Activated CD8-positive, alpha-beta memory T cell treated with anti-CD3 and anti-CD28 coated beads, Interleukin-2, amount 10 ng/mL, durations not matched to agents 7 days and 5 days (primary cell): ENCODE measurements around the gene RALBP1. TPM values are rescaled to one million over a fixed set of nuclear protein-coding genes. Genes with fewer than 3 reads are reported as not detected.

ENCODE experiments used
- ATAC-seq: fragments of 150-1000 bp; cut with Tn5 transposase; one replicate; pipeline ENCODE4 v1.10.0; 2021; ENCODE audit warnings: moderate library complexity
- CTCF ChIA-PET: fragments of 350-600 bp; sonication (Branson Sonifier 250); formaldehyde crosslinking; loops from one replicate; lab custom pipeline; 2021; ENCODE audit warnings: antibody characterized with exemption; lab: Charles Lee
- DNase-seq: peaks from one replicate; pipeline ENCODE4 v3.0.0-alpha.2; 2020
- H3K27ac Mint-ChIP-seq: one replicate; pipeline ENCODE4 v1.8.0; 2021; ENCODE audit warnings: mild to moderate bottlenecking, mixed read lengths
- H3K27me3 Mint-ChIP-seq: one replicate; pipeline ENCODE4 v1.8.0; 2021; ENCODE audit warnings: mixed read lengths
- H3K36me3 Mint-ChIP-seq: one replicate; pipeline ENCODE4 v1.8.0; 2021; ENCODE audit warnings: mild to moderate bottlenecking, mixed read lengths
- H3K4me1 Mint-ChIP-seq: one replicate; pipeline ENCODE4 v1.8.0; 2021; ENCODE audit warnings: mixed read lengths
- H3K4me3 Mint-ChIP-seq: one replicate; pipeline ENCODE4 v1.8.0; 2021; ENCODE audit warnings: mild to moderate bottlenecking, moderate library complexity, mixed read lengths
- H3K9me3 Mint-ChIP-seq: one replicate; pipeline ENCODE4 v1.8.0; 2022; ENCODE audit warnings: low read depth, mixed read lengths
- total RNA-seq, 2 experiments: library from RNA; stranded (reverse); gene quantifications; one replicate each; pipeline ENCODE4 v1.2.3, GENCODE V29; 2021

RALBP1 gene
- total RNA-seq, 2 experiments from 2014 or later, result 55.1 to 57.2 TPM

DNA sequence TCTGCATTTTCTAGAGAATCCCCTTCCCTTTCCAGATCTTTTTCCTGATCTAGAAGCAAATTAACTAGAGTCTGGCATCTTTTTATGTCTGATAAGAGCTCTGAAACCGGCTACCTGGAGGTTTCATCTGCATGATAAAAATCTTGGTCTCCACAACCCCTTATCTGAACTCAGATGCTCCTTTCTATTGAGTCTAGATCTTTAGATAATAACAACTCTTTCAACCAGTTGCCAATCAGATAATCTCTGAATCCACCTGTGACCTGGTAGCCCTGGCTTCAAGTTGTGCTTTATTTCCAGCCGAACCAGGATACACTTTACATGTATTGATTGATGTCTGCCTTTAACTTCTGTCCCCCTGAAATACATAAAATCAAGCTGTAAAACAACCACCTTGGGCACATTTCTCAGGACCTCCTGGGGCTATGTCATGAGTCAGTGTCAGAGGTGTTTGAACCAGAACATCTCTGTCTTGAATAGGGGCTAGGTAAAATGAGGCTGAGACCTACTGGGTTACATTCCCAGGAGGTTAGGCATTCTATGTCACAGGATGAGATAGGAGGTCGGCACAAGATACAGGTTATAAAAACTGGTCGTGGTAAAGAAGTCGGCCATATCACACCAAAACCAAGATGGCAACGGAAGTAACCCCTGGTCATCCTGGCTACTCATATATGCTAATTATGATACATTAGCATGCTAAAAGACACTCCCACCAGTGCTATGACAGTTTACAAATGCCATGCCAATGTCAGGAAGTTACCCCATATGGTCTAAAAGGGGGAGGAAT is 20.8 kb downstream of the RALBP1 start:
- no peak for ATAC-seq
- CTCF ChIA-PET, result interaction anchor here (2.7 kb wide), 1 partner anchor 20 kb away, joined by 6 read pairs; no protein-coding TSS in a partner anchor
- Mint-ChIP-seq H3K4me3 (no peak overlapping the region), H3K9me3 (peaks cover 2% of the 10 kb centered on the region), H3K27me3 (no peaks in the 10 kb centered on the region), H3K27ac (no peak overlapping the region), H3K4me1 (peaks cover 33% of the 10 kb centered on the region), H3K36me3 (peaks cover 35% of the 10 kb centered on the region)
- DNase-seq, result no peak

GRCh38 chr18:9506046-9506792 is 30.9 kb downstream of the RALBP1 start:
- Mint-ChIP-seq H3K4me1 (peaks cover 4% of the 10 kb centered on the region), H3K4me3 (no peak overlapping the region), H3K27ac (no peak overlapping the region), H3K9me3 (peaks cover 3% of the 10 kb centered on the region), H3K27me3 (no peaks in the 10 kb centered on the region), H3K36me3 (peaks cover 31% of the 10 kb centered on the region)
- CTCF ChIA-PET, result interaction anchor here (1.2 to 2.2 kb wide), 3 partner anchors 9 to 12 kb away, joined by 3 to 10 read pairs (median 3); no protein-coding TSS in a partner anchor
- ATAC-seq (no peak), DNase-seq (no peak)

- Mint-ChIP-seq H3K4me1 (peaks cover 4% of the 10 kb centered on the region), H3K27me3 (no peaks in the 10 kb centered on the region), H3K4me3 (no peak overlapping the region), H3K27ac (no peak overlapping the region), H3K36me3 (peaks cover 19% of the 10 kb centered on the region), H3K9me3 (peaks cover 2% of the 10 kb centered on the region)
- ATAC-seq (no peak), DNase-seq (no peak)
- CTCF ChIA-PET, result interaction anchor here (1.2 to 2.2 kb wide), 3 partner anchors 8 to 10 kb away, joined by 3 to 10 read pairs (median 3); no protein-coding TSS in a partner anchor
Measured at GRCh38 chr18:9507565-9508088, 32.3 kb downstream of the RALBP1 start.

DNA sequence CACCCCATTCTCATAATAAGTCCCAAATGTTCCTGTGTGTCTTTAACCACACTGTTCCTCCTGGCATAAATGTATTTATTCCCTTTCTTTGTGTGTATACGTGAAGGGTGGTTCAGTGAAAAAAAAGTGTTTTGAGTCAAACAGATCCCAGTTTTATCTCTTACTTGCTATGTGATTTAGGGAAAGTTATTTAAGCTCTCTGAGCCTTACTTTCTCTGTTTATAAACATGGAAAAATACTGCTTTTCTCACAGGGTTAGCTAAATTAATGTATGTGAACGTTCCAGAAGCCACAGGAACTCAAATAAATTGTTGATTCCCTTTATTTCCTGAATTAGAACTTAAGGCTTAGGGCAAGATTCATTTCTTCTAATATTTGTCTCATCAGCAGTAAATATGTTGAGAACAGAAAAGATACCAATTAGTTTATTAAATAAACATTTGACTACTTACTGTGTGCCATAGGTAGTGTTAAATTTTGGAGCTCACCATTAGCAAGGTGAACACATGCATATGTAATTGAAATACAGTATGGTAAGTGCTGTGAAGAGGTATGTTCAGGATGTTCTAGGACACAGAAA is 33.2 kb downstream of the RALBP1 start:
- H3K4me1 Mint-ChIP-seq, result peaks cover 4% of the 10 kb centered on the region
- H3K27me3 Mint-ChIP-seq, result no peaks in the 10 kb centered on the region
- no peaks in the 10 kb centered on the region for H3K9me3 Mint-ChIP-seq
- no peak overlapping the region for H3K27ac Mint-ChIP-seq
- ATAC-seq (no peak), DNase-seq (no peak)
- CTCF ChIA-PET, result no interaction called here
- peaks cover 11% of the 10 kb centered on the region for H3K36me3 Mint-ChIP-seq
- no peak overlapping the region for H3K4me3 Mint-ChIP-seq

- DNase-seq (no peak), ATAC-seq (no peak)
- Mint-ChIP-seq H3K4me3 (no peak overlapping the region), H3K27me3 (no peaks in the 10 kb centered on the region), H3K4me1 (peaks cover 13% of the 10 kb centered on the region), H3K9me3 (no peaks in the 10 kb centered on the region), H3K27ac (no peak overlapping the region), H3K36me3 (peaks cover 20% of the 10 kb centered on the region)
- CTCF ChIA-PET, result interaction anchor here (0.8 kb wide), 1 partner anchor 176 kb away, joined by 3 read pairs; no protein-coding TSS in a partner anchor
Measured at GRCh38 chr18:9513971-9514512, 38.7 kb downstream of the RALBP1 start.

DNA sequence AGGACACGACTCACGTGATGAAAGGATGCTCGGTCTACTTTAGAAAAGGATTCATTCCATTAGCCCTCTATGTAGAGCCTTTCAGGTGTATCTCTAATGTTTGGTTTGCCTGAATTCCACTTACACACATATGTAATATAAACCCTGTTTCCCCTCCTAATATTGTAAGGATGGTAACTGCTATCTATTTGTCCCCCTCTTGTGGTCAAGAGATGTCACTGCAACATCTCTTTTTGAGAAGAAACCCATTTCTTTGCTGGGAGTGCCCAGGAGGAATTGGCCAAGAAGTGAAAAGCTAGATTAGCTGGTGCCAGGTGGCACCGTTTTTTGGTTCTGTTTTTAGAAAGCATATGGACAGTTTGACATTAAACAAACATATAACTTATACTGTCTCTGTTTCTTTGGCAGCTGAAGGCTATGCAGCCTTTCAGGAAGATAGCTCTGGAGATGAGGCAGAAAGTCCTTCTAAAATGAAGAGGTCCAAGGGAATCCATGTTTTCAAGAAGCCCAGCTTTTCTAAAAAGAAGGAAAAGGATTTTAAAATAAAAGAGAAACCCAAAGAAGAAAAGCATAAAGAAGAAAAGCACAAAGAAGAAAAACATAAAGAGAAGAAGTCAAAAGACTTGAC is 41.2 kb downstream of the RALBP1 start:
- CTCF ChIA-PET, result interaction anchor here (0.6 to 2.2 kb wide), 18 partner anchors 10 to 445 kb away, joined by 3 to 10 read pairs (median 4); partner anchors contain the start of gene TWSG1
- Mint-ChIP-seq H3K4me3 (no peak overlapping the region), H3K27ac (peak overlapping the region; percentile 15), H3K36me3 (peaks cover 18% of the 10 kb centered on the region), H3K27me3 (no peaks in the 10 kb centered on the region), H3K4me1 (peaks cover 13% of the 10 kb centered on the region), H3K9me3 (no peaks in the 10 kb centered on the region)
- DNase-seq, result no peak
- ATAC-seq, result no peak

- H3K27ac Mint-ChIP-seq, result no peak overlapping the region
Measured at GRCh38 chr18:9517869-9518268, 42.6 kb downstream of the RALBP1 start.

DNA sequence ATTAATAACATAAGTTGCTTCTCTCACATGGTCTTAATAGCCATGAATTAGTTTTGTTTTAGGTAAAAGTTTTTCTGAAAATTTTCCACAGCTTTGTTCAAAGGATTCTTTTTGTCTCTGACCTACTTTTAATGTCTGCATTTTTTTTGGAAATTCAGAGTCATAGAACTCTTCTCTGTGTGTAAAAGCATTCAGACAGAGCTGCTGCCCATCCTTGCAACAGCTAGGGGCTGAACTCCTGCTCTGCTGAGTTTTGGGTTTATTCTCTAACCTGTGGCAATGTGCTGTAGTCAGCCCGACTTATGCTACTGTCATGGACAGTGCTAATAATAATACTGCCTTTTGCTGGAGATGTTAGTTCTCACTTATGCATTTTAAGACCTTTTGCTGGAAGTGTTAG is 44.1 kb downstream of the RALBP1 start:
- Mint-ChIP-seq H3K4me1 (peaks cover 13% of the 10 kb centered on the region), H3K36me3 (peaks cover 19% of the 10 kb centered on the region), H3K27ac (no peak overlapping the region), H3K4me3 (no peak overlapping the region), H3K9me3 (no peaks in the 10 kb centered on the region), H3K27me3 (no peaks in the 10 kb centered on the region)
- CTCF ChIA-PET, result no interaction called here
- ATAC-seq, result no peak
- DNase-seq, result no peak

More at GRCh38 chr18:9517869-9518268, 42.6 kb downstream of the RALBP1 start:
- no peaks in the 10 kb centered on the region for H3K27me3 Mint-ChIP-seq
- H3K36me3 Mint-ChIP-seq, result peaks cover 18% of the 10 kb centered on the region
- H3K4me1 Mint-ChIP-seq, result peaks cover 13% of the 10 kb centered on the region
- DNase-seq, result no peak
- H3K9me3 Mint-ChIP-seq, result no peaks in the 10 kb centered on the region
- H3K4me3 Mint-ChIP-seq, result peak overlapping the region; percentile 13
- CTCF ChIA-PET, result interaction anchor here (1.1 to 1.7 kb wide), 3 partner anchors 11 to 446 kb away, joined by 3 to 8 read pairs (median 4); no protein-coding TSS in a partner anchor
- peak; percentile 77 for ATAC-seq

DNA sequence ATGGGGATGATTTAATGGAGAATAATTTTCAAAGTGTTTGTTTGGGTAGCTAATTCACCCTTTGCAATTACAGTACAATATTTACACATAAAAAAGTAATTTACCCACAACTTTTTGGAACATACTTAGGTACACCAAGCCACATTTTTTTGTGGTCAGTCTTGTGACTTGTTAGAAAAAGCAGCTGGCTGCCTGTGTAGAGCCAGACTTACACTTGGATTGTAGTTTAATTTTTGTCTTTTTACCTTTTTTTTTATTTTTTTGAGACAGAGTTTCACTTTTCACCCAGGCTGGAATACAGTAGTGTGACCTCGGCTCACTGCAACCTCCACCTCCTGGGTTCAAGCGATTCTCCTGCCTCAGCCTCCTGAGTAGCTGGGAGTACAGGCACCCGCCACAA is 45.4 kb downstream of the RALBP1 start:
- no peak for DNase-seq
- no peaks in the 10 kb centered on the region for H3K27me3 Mint-ChIP-seq
- H3K9me3 Mint-ChIP-seq, result no peaks in the 10 kb centered on the region
- H3K4me3 Mint-ChIP-seq, result no peak overlapping the region
- ATAC-seq, result no peak
- CTCF ChIA-PET, result interaction anchor here (0.9 kb wide), 1 partner anchor 10 kb away, joined by 3 read pairs; no protein-coding TSS in a partner anchor
- H3K36me3 Mint-ChIP-seq, result peaks cover 28% of the 10 kb centered on the region
- peaks cover 10% of the 10 kb centered on the region for H3K4me1 Mint-ChIP-seq
- H3K27ac Mint-ChIP-seq, result no peak overlapping the region

GRCh38 chr18:9521770-9522169 is 46.5 kb downstream of the RALBP1 start:
- no peaks in the 10 kb centered on the region for H3K27me3 Mint-ChIP-seq
- ATAC-seq (no peak), DNase-seq (no peak)
- CTCF ChIA-PET, result interaction anchor here (0.9 kb wide), 1 partner anchor 11 kb away, joined by 3 read pairs; no protein-coding TSS in a partner anchor
- peaks cover 5% of the 10 kb centered on the region for H3K4me1 Mint-ChIP-seq
- no peak overlapping the region for H3K27ac Mint-ChIP-seq
- H3K36me3 Mint-ChIP-seq, result peaks cover 31% of the 10 kb centered on the region
- no peaks in the 10 kb centered on the region for H3K9me3 Mint-ChIP-seq
- H3K4me3 Mint-ChIP-seq, result no peak overlapping the region

- CTCF ChIA-PET, result no interaction called here
- peaks cover 35% of the 10 kb centered on the region for H3K36me3 Mint-ChIP-seq
- peaks cover 5% of the 10 kb centered on the region for H3K9me3 Mint-ChIP-seq
- no peak overlapping the region for H3K4me3 Mint-ChIP-seq
- H3K27ac Mint-ChIP-seq, result no peak overlapping the region
- no peak for ATAC-seq
- H3K4me1 Mint-ChIP-seq, result peaks cover 1% of the 10 kb centered on the region
- no peak for DNase-seq
- H3K27me3 Mint-ChIP-seq, result no peaks in the 10 kb centered on the region
Measured at GRCh38 chr18:9522952-9523351, 47.6 kb downstream of the RALBP1 start.

DNA sequence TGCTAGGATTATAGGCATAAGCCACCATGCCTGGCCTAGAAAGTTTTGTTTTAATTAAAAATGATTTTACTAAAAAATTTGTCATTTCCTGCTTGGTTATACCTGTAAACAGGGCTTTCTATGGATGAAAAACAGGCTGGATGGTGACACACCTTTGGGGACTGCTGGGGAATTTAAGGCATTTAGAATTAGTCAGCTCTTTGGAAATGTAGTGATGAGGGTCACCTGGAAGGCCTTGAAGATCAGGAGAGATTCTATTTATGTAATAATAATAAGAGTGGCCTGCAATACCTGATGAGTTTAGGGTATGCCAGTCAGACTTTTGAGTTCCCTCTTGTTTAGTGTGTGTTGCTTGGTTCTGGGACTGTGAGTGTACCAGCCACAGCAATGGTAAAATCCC is 51.1 kb downstream of the RALBP1 start:
- Mint-ChIP-seq H3K27ac (no peak overlapping the region), H3K4me1 (peaks cover 8% of the 10 kb centered on the region), H3K36me3 (peaks cover 53% of the 10 kb centered on the region), H3K27me3 (no peaks in the 10 kb centered on the region), H3K9me3 (peaks cover 8% of the 10 kb centered on the region), H3K4me3 (no peak overlapping the region)
- ATAC-seq, result no peak
- CTCF ChIA-PET, result no interaction called here
- DNase-seq, result no peak
